ENCODE data around the gene SLC36A2. TPM values are rescaled to one million over a fixed set of nuclear protein-coding genes. Genes with fewer than 3 reads are reported as not detected.

SLC36A2 gene
- total and polyA plus RNA-seq, 4 donors = not detected

DNA sequence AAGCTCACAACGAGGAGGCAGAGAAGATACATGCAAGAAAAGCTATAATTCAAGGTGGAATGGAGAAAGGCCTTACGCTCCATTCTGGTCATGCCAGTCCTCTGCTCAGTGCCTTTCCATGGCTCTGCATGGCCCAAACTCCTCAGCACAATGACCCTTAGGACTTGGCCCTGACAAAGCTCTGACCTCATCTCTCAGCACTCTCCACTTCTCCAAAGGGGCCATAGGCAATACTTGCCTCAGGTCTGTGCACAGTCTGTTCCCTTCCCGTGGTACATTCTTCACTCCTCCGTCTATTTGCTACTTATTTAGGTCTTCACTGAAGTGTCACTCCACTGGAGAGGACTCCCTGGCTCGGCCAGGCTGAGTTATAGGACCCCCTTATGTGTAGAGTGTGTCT lies 68.5 kb downstream of the SLC36A2 start:
- 84% methylated on average over 5 of the region's 5 CpGs for WGBS
- Histone ChIP-seq H3K9ac (ENCODE audit: low read depth in 1 of 2, low read length in 2 of 2) (no peak overlapping the region), H3K4me1 (ENCODE audit: control insufficient read depth in 4 of 4, insufficient read depth in 4 of 4, low read length in 3 of 4) (no peaks in the 10 kb centered on the region), H3K9me3 (ENCODE audit: control insufficient read depth in 4 of 4, low read length in 3 of 4) (no peaks in the 10 kb centered on the region), H3K36me3 (ENCODE audit: control insufficient read depth in 4 of 4, insufficient read depth in 3 of 4, low read depth in 1 of 4, low read length in 3 of 4) (no peaks in the 10 kb centered on the region), H3K4me3 (ENCODE audit: low read depth in 1 of 3, low read length in 3 of 3) (no peak overlapping the region), H3K27me3 (ENCODE audit: control insufficient read depth in 4 of 4, insufficient read depth in 4 of 4, low read length in 3 of 4) (no peaks in the 10 kb centered on the region), H3K27ac (ENCODE audit: low read depth in 1 of 2, low read length in 2 of 2) (no peak overlapping the region)
- TF ChIP-seq RXRA (IDR thresholded peaks at IDR 0.05) = no peak
- no peak for TF ChIP-seq NR2F2 (IDR thresholded peaks at IDR 0.05)
- TF ChIP-seq, protein P1, sequence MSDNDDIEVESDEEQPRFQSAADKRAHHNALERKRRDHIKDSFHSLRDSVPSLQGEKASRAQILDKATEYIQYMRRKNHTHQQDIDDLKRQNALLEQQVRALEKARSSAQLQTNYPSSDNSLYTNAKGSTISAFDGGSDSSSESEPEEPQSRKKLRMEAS (IDR thresholded peaks at IDR 0.05) = no peak
- no peak for TF ChIP-seq TAF1 (conservative IDR thresholded peaks at IDR 0.05)
- TF ChIP-seq JUND (IDR thresholded peaks at IDR 0.05) = no peak
- TF ChIP-seq RAD21 (IDR thresholded peaks at IDR 0.05) = no peak
- TF ChIP-seq HNF4G (IDR thresholded peaks at IDR 0.05) = no peak
- no peak for DNase-seq (ENCODE audit: low spot score)

DNA sequence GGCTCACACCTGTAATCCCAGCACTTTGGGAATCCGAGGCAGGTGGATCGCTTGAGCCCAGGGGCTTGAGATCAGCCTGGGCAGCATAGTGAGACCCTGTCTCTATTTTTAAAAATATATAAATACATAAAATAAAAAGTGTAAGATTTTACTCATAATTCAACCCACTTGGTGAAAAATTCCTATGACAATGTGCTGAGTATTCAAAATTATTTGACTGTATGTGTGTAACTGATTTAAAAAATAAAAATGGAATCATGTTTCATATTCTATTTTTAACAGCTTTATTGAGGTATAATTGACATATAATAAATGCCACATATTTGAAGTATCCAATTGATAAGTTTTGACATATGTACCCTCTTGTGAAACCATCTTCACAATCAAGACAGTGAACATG lies 71.6 kb downstream of the SLC36A2 start:
- no peaks in the 10 kb centered on the region for H3K4me1 ChIP-seq (ENCODE audit: control insufficient read depth in 4 of 4, insufficient read depth in 4 of 4, low read length in 3 of 4)
- H3K9me3 ChIP-seq (ENCODE audit: control insufficient read depth in 4 of 4, low read length in 3 of 4) = no peaks in the 10 kb centered on the region
- no peak overlapping the region for H3K27ac ChIP-seq (ENCODE audit: low read depth in 1 of 2, low read length in 2 of 2)
- H3K4me3 ChIP-seq (ENCODE audit: low read depth in 1 of 3, low read length in 3 of 3) = no peak overlapping the region
- no peak overlapping the region for H3K9ac ChIP-seq (ENCODE audit: low read depth in 1 of 2, low read length in 2 of 2)
- no peaks in the 10 kb centered on the region for H3K27me3 ChIP-seq (ENCODE audit: control insufficient read depth in 4 of 4, insufficient read depth in 4 of 4, low read length in 3 of 4)
- H3K36me3 ChIP-seq (ENCODE audit: control insufficient read depth in 4 of 4, insufficient read depth in 3 of 4, low read depth in 1 of 4, low read length in 3 of 4) = no peaks in the 10 kb centered on the region
- WGBS = 93% methylated on average over 2 of the region's 2 CpGs
- no peak for TF ChIP-seq NR2F2 (IDR thresholded peaks at IDR 0.05)
- no peak for TF ChIP-seq RXRA (IDR thresholded peaks at IDR 0.05)
- TF ChIP-seq, protein P2, sequence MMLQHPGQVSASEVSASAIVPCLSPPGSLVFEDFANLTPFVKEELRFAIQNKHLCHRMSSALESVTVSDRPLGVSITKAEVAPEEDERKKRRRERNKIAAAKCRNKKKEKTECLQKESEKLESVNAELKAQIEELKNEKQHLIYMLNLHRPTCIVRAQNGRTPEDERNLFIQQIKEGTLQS (IDR thresholded peaks at IDR 0.05) = no peak
- TF ChIP-seq TAF1 (conservative IDR thresholded peaks at IDR 0.05) = no peak
- no peak for TF ChIP-seq HNF4A (conservative IDR thresholded peaks at IDR 0.05)
- no peak for TF ChIP-seq FOXA2 (IDR thresholded peaks at IDR 0.05)
- no peak for TF ChIP-seq JUND (IDR thresholded peaks at IDR 0.05)
- TF ChIP-seq, protein P3, sequence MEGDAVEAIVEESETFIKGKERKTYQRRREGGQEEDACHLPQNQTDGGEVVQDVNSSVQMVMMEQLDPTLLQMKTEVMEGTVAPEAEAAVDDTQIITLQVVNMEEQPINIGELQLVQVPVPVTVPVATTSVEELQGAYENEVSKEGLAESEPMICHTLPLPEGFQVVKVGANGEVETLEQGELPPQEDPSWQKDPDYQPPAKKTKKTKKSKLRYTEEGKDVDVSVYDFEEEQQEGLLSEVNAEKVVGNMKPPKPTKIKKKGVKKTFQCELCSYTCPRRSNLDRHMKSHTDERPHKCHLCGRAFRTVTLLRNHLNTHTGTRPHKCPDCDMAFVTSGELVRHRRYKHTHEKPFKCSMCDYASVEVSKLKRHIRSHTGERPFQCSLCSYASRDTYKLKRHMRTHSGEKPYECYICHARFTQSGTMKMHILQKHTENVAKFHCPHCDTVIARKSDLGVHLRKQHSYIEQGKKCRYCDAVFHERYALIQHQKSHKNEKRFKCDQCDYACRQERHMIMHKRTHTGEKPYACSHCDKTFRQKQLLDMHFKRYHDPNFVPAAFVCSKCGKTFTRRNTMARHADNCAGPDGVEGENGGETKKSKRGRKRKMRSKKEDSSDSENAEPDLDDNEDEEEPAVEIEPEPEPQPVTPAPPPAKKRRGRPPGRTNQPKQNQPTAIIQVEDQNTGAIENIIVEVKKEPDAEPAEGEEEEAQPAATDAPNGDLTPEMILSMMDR (IDR thresholded peaks at IDR 0.05; ENCODE audit: low read depth, low read length, missing input control) = no peak
- no peak for TF ChIP-seq FOXA1 (IDR thresholded peaks at IDR 0.05)
- no peak for TF ChIP-seq YY1 (IDR thresholded peaks at IDR 0.05)
- no peak for DNase-seq (ENCODE audit: low spot score)

DNA sequence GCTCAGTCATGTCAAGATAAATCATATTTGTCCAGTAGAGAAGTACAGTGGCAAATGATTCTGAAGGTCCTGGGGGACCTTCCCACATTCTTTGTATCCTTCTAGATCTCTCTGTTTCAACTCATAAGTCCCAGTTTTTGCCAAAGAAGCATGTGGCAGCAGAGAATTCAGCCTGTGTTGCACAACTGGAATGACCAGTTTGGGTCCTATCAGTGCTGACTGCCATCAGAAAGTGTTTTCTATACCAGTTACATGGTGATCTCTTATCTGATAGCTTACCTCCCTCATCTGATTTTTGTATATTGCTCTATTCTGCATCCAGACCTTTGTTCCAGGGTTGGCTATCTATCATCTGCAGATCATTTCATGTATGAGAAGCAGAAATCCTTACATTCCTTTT lies 72.7 kb downstream of the SLC36A2 start:
- Histone ChIP-seq H3K4me3 (ENCODE audit: low read depth in 1 of 3, low read length in 3 of 3) (no peak overlapping the region), H3K27ac (ENCODE audit: low read depth in 1 of 2, low read length in 2 of 2) (no peak overlapping the region), H3K9ac (ENCODE audit: low read depth in 1 of 2, low read length in 2 of 2) (no peak overlapping the region), H3K27me3 (ENCODE audit: control insufficient read depth in 4 of 4, insufficient read depth in 4 of 4, low read length in 3 of 4) (no peaks in the 10 kb centered on the region), H3K9me3 (ENCODE audit: control insufficient read depth in 4 of 4, low read length in 3 of 4) (no peaks in the 10 kb centered on the region), H3K4me1 (ENCODE audit: control insufficient read depth in 4 of 4, insufficient read depth in 4 of 4, low read length in 3 of 4) (no peaks in the 10 kb centered on the region), H3K36me3 (ENCODE audit: control insufficient read depth in 4 of 4, insufficient read depth in 3 of 4, low read depth in 1 of 4, low read length in 3 of 4) (peaks cover 0 to 4% (median 0%) of the 10 kb centered on the region in 4 donors)
- no peak for DNase-seq (ENCODE audit: low spot score)
- TF ChIP-seq GABPA (IDR thresholded peaks at IDR 0.05 in 1 of 2, conservative IDR thresholded peaks at IDR 0.05 in 1 of 2) = no peak
- TF ChIP-seq NR2F2 (IDR thresholded peaks at IDR 0.05) = no peak
- TF ChIP-seq, protein P2 (IDR thresholded peaks at IDR 0.05) = no peak
- no peak for TF ChIP-seq TAF1 (conservative IDR thresholded peaks at IDR 0.05)
- TF ChIP-seq JUND (IDR thresholded peaks at IDR 0.05) = no peak
- no peak for TF ChIP-seq EGR1 (IDR thresholded peaks at IDR 0.05; ENCODE audit: low read depth in 2 of 2)
- no peak for TF ChIP-seq RAD21 (IDR thresholded peaks at IDR 0.05)
- TF ChIP-seq, protein P3 (IDR thresholded peaks at IDR 0.05; ENCODE audit: low read depth, low read length, missing input control) = no peak
- TF ChIP-seq HNF4A (conservative IDR thresholded peaks at IDR 0.05) = no peak
- TF ChIP-seq YY1 (IDR thresholded peaks at IDR 0.05) = no peak
- TF ChIP-seq FOXA2 (IDR thresholded peaks at IDR 0.05) = no peak
- no peak for TF ChIP-seq HNF4G (IDR thresholded peaks at IDR 0.05)
- TF ChIP-seq, protein P4, sequence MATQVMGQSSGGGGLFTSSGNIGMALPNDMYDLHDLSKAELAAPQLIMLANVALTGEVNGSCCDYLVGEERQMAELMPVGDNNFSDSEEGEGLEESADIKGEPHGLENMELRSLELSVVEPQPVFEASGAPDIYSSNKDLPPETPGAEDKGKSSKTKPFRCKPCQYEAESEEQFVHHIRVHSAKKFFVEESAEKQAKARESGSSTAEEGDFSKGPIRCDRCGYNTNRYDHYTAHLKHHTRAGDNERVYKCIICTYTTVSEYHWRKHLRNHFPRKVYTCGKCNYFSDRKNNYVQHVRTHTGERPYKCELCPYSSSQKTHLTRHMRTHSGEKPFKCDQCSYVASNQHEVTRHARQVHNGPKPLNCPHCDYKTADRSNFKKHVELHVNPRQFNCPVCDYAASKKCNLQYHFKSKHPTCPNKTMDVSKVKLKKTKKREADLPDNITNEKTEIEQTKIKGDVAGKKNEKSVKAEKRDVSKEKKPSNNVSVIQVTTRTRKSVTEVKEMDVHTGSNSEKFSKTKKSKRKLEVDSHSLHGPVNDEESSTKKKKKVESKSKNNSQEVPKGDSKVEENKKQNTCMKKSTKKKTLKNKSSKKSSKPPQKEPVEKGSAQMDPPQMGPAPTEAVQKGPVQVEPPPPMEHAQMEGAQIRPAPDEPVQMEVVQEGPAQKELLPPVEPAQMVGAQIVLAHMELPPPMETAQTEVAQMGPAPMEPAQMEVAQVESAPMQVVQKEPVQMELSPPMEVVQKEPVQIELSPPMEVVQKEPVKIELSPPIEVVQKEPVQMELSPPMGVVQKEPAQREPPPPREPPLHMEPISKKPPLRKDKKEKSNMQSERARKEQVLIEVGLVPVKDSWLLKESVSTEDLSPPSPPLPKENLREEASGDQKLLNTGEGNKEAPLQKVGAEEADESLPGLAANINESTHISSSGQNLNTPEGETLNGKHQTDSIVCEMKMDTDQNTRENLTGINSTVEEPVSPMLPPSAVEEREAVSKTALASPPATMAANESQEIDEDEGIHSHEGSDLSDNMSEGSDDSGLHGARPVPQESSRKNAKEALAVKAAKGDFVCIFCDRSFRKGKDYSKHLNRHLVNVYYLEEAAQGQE (IDR thresholded peaks at IDR 0.05) = no peak
- no peak for TF ChIP-seq SP1 (IDR thresholded peaks at IDR 0.05)
- no peak for TF ChIP-seq RXRA (IDR thresholded peaks at IDR 0.05)
- TF ChIP-seq, protein P1 (IDR thresholded peaks at IDR 0.05) = no peak
